T-helper 1 cell treated with Interleukin-12 subunit alpha and Interleukin-12 subunit beta and Interleukin-4 antibody, amounts not matched to agents 30 ng/mL and 1 ng/mL, for 36 hours (primary cell): ENCODE measurements around the gene TMEM120B. TPM values are rescaled to one million over a fixed set of nuclear protein-coding genes. Genes with fewer than 3 reads are reported as not detected.

ENCODE experiments used
- intact Hi-C: fragments of 100-400 bp; cut with micrococcal nuclease; formaldehyde crosslinking; loops from one replicate; pipeline ENCODE4 v1.15.1; 2024
- total RNA-seq: library from RNA; stranded (reverse); gene quantifications from 2 replicates; pipeline ENCODE4 v1.2.3, GENCODE V29; 2022

The TMEM120B gene
- total RNA-seq, 1 donor from 2014 or later = 9.2 TPM

GRCh38 chr12:121770813-121771625 is 58.5 kb downstream of the TMEM120B start:
- intact Hi-C loops = loop anchor here (5.0 kb wide), 1 partner anchor 269 kb away; no protein-coding TSS in a partner anchor

GRCh38 chr12:121773011-121773777 is 60.6 kb downstream of the TMEM120B start:
- intact Hi-C loops = loop anchor here (1.0 to 5.0 kb wide), 6 partner anchors 39 to 271 kb away; partner anchors contain the start of genes PSMD9 and TMEM120B

- intact Hi-C loops = loop anchor here (5.0 kb wide), 1 partner anchor 273 kb away; no protein-coding TSS in a partner anchor
Observed at GRCh38 chr12:121774968-121775474, 62.5 kb downstream of the TMEM120B start.

GRCh38 chr12:121775501-121775900 is 62.9 kb downstream of the TMEM120B start:
- intact Hi-C loops = no loop called here

- intact Hi-C loops = loop anchor here (1.0 kb wide), 2 partner anchors 8 to 18 kb away; no protein-coding TSS in a partner anchor
Observed at GRCh38 chr12:121776190-121777098, 63.9 kb downstream of the TMEM120B start.

- intact Hi-C loops = no loop called here
Observed at GRCh38 chr12:121778567-121779421, 66.2 kb downstream of the TMEM120B start.

- intact Hi-C loops = no loop called here
Observed at GRCh38 chr12:121779422-121779895, 66.9 kb downstream of the TMEM120B start.

- intact Hi-C loops = no loop called here
Observed at GRCh38 chr12:121780429-121780828, 67.9 kb downstream of the TMEM120B start.

GRCh38 chr12:121781484-121781997 is 69.0 kb downstream of the TMEM120B start:
- intact Hi-C loops = no loop called here

GRCh38 chr12:121781998-121782979 is 69.7 kb downstream of the TMEM120B start:
- intact Hi-C loops = loop anchor here (1.0 kb wide), 1 partner anchor 10 kb away; no protein-coding TSS in a partner anchor

- intact Hi-C loops = loop anchor here (1.0 kb wide), 1 partner anchor 7 kb away; no protein-coding TSS in a partner anchor
Observed at GRCh38 chr12:121783766-121784165, 71.2 kb downstream of the TMEM120B start.

GRCh38 chr12:121784460-121784859 is 71.9 kb downstream of the TMEM120B start:
- intact Hi-C loops = loop anchor here (1.0 kb wide), 1 partner anchor 8 kb away; no protein-coding TSS in a partner anchor

GRCh38 chr12:121786440-121786825 is 73.9 kb downstream of the TMEM120B start:
- intact Hi-C loops = no loop called here

GRCh38 chr12:121787063-121788025 is 74.8 kb downstream of the TMEM120B start:
- intact Hi-C loops = loop anchor here (2.0 kb wide), 1 partner anchor 387 kb away; the partner anchor contains the start of gene RNF34

- intact Hi-C loops = loop anchor here (2.0 kb wide), 1 partner anchor 387 kb away; the partner anchor contains the start of gene RNF34
Observed at GRCh38 chr12:121788176-121788818, 75.7 kb downstream of the TMEM120B start.

GRCh38 chr12:121789233-121789781 is 76.8 kb downstream of the TMEM120B start:
- intact Hi-C loops = loop anchor here (2.0 kb wide), 1 partner anchor 389 kb away; the partner anchor contains the start of gene RNF34
